HL-60 (cell line): Measurements from ENCODE around the gene ELP4.
A peak's percentile ranks its signal among the peaks of the same experiment; 100 is the strongest.

Experiments used
- DNase-seq, 2 experiments: peaks; one replicate each; pipeline ENCODE4 v3.0.0-alpha.2; 2010 to 2020; ENCODE audit warnings: low read depth in 1 of 2, low spot score in 1 of 2
- H3K27ac ChIP-seq: fragments of 250-450 bp; sonication (Bioruptor Pico); replicated peaks from 2 replicates; pipeline ENCODE4 v1.5.1; 2020; ENCODE audit warnings: mild to moderate bottlenecking, moderate library complexity
- H3K27me3 ChIP-seq: fragments of 250-450 bp; sonication (Bioruptor Pico); 2 replicates; pipeline ENCODE4 v1.5.1; 2021; ENCODE audit warnings: mild to moderate bottlenecking, moderate library complexity; ENCODE audit not compliant: insufficient read depth, poor library complexity, severe bottlenecking
- H3K4me3 ChIP-seq: replicated peaks from 2 replicates; pipeline ENCODE4 v1.5.1; 2011; ENCODE audit warnings: mild to moderate bottlenecking, control low read depth, low read length; ENCODE audit not compliant: insufficient read depth
- CTCF ChIP-seq: IDR thresholded peaks from one replicate; pipeline ENCODE4 v1.5.1; 2011; ENCODE audit warnings: low read length, control low read depth, inconsistent platforms; ENCODE audit not compliant: insufficient read depth
- GABPA ChIP-seq: IDR thresholded peaks from 2 replicates; pipeline ENCODE4 v1.6.1; 2012; ENCODE audit warnings: low read depth
- POLR2AphosphoS5 ChIP-seq: IDR thresholded peaks from 2 replicates; pipeline ENCODE4 v1.6.1; 2012; ENCODE audit warnings: low read depth
- SPI1 ChIP-seq: IDR thresholded peaks from 2 replicates; pipeline ENCODE4 v1.6.1; 2012; ENCODE audit warnings: low read depth, mild to moderate bottlenecking, borderline replicate concordance
- TF ChIP-seq, protein P1 (sequence below): IDR thresholded peaks from 2 replicates; pipeline ENCODE4 v1.6.1; 2012; ENCODE audit warnings: low read depth; ENCODE audit not compliant: insufficient replicate concordance

ELP4 gene

DNA sequence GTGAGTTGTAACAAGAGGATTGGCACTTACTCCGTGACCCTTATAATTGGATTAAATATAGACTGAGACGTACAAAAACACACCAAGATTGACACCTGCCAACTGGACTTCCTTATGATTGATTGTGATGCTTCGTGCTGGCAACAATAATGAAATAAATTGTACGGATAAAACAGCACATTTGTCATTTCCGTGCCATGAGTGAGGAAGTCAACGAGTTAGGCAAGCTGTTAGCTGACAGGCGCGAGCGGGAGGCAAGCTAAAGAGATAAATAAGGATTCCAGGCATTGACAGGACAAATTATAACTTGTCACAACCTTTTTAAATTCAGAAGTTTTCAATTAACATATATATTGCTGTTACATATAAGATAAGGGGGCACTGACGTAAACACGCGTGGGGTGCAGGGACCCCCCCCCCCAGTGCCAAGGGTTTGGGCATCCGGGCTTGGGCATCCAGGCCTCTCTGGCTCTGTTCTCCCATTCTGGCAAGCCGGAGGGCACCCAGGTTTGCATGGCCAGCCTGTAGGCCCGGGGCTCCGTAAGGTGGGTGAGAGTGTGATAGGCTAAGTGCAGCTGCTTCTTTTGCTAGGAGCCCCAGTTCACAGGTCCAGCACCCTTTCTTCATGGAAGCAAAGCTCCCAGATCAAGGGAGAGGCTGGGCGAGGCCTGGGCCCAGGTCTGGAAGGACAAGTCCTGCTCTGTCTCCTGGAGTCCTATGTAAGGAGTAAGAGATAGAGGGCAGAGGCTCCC, 312.8 kb downstream of the ELP4 start:
- Histone ChIP-seq H3K27ac (no peak overlapping the region), H3K27me3 (peaks cover 86% of the 10 kb centered on the region), H3K4me3 (no peak overlapping the region)
- DNase-seq: no peak
- TF ChIP-seq GABPA (no peak), SPI1 (peak; percentile 43; the same call in 1 of the 2 replicates)

DNA sequence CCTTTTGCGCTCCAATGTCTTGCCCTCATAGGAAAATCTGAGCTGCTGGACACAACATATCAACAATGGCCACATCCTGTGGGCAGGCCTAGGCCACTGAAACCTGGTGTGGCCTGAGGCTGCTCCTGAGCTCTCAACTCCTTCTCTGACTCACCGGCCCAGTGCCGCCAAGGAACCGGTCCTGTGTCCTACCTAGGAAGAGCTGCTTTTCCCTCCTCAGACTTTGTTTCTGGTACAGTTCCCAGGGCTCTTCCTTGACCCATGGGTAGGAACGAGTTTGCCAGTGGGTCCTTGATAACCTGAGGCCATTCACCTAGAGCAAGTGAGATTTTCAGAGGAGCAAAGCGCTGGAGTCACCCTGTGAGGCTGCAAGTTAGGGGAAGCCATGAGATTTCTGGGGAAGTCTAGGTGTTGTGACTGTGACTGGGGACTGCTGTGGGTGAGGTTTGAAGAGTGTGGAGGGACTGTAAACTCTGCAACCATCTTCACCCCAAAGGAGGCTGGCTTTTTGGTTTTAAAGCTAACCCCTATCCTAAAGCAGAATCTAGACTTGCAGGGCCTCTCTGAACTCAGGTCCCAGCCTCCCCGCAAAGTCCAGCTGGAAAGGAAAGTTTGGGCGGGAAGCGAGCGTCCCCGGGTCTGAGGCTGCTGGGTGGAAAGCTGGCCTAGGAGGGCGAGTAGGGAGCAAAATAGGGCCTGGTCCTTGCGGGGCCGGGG, 313.5 kb downstream of the ELP4 start:
- Histone ChIP-seq H3K4me3 (no peak overlapping the region), H3K27ac (no peak overlapping the region), H3K27me3 (peaks cover 84% of the 10 kb centered on the region)
- TF ChIP-seq, protein P1, sequence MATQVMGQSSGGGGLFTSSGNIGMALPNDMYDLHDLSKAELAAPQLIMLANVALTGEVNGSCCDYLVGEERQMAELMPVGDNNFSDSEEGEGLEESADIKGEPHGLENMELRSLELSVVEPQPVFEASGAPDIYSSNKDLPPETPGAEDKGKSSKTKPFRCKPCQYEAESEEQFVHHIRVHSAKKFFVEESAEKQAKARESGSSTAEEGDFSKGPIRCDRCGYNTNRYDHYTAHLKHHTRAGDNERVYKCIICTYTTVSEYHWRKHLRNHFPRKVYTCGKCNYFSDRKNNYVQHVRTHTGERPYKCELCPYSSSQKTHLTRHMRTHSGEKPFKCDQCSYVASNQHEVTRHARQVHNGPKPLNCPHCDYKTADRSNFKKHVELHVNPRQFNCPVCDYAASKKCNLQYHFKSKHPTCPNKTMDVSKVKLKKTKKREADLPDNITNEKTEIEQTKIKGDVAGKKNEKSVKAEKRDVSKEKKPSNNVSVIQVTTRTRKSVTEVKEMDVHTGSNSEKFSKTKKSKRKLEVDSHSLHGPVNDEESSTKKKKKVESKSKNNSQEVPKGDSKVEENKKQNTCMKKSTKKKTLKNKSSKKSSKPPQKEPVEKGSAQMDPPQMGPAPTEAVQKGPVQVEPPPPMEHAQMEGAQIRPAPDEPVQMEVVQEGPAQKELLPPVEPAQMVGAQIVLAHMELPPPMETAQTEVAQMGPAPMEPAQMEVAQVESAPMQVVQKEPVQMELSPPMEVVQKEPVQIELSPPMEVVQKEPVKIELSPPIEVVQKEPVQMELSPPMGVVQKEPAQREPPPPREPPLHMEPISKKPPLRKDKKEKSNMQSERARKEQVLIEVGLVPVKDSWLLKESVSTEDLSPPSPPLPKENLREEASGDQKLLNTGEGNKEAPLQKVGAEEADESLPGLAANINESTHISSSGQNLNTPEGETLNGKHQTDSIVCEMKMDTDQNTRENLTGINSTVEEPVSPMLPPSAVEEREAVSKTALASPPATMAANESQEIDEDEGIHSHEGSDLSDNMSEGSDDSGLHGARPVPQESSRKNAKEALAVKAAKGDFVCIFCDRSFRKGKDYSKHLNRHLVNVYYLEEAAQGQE: no peak
- TF ChIP-seq CTCF (no peak), SPI1 (no peak), GABPA (no peak), POLR2AphosphoS5 (no peak)
- DNase-seq: no peak

DNA sequence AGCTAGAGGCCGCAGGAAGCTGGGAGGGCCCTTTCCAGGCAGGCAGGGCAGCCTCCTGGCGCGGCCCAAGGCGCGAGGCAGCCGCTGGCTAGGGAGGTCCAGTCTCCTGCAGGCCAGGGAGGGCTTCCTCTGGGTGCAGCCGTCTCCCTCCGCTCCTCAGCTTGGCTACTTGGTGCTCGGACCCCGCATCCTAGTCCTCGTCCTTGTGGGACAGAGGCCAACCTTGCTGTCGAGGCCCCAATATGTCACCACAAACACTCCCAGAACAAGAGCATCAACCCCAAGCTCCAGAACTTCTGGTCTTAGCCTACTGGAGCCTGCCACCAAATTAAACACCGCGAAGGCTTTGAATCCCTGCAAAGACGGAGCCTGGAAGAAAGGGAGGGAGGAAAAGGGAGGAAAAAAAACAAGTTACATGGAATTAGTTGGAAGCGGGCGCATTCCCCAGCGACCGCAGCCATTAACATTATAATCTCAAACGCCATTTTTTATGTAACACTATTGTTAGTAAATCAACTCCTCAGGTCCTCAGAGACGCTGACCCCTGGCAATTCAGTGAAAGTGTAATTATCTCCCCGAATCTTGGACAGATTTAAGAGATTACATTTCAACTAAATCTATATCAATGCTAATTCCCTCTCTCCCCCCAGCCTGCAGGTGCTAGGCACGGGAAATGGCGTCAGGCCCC, 314.2 kb downstream of the ELP4 start:
- TF ChIP-seq, protein P1: no peak
- no peak for TF ChIP-seq POLR2AphosphoS5
- TF ChIP-seq SPI1: no peak
- no peak for TF ChIP-seq GABPA
- no peak for TF ChIP-seq CTCF
- H3K27ac ChIP-seq: no peak overlapping the region
- no peak for DNase-seq
- no peak overlapping the region for H3K4me3 ChIP-seq
- H3K27me3 ChIP-seq: peaks cover 84% of the 10 kb centered on the region

DNA sequence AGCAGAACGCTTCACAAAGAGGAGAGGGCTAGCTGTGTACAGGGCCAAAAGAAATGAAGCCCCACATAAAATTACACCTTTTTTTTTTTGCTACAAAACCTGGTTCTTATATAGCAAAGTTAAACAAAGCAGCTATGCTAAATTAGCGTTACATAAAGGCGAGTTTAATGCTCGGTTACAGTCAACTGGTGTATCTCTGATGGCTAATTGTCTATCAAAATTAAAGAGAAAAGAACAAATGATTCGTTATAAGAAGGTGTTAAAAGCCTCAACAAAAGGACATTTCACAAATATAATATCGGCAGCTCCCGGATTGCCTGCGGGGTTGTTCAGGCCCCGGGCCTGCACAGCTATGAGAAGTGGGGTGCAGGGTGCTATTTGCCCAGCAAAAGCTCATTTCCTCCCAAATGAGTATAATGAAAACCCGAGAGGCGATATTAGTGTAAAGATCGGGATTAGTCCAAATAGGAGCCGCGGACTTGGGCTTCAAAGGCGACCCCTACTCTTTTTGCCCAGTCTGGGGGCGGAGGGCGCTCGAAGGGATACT, 314.8 kb downstream of the ELP4 start:
- Histone ChIP-seq H3K27ac (no peak overlapping the region), H3K4me3 (no peak overlapping the region), H3K27me3 (peaks cover 86% of the 10 kb centered on the region)
- DNase-seq: no peak
- TF ChIP-seq, protein P1: no peak
- no peak for TF ChIP-seq POLR2AphosphoS5
- TF ChIP-seq SPI1: no peak
- no peak for TF ChIP-seq GABPA
- TF ChIP-seq CTCF: no peak
